Activated T-cell treated with anti-CD3 and anti-CD28 coated beads for 4 hours (primary cell): ENCODE results near the gene MR1.

ENCODE experiments used
- DNase-seq: peaks from one replicate; pipeline ENCODE4 v3.0.0-alpha.2; 2020

The MR1 gene

GRCh38 chr1:181092883-181093458, 59.2 kb downstream of the MR1 start:
- no peak for DNase-seq

GRCh38 chr1:181094416-181095212, 60.8 kb downstream of the MR1 start:
- DNase-seq, result no peak

DNA sequence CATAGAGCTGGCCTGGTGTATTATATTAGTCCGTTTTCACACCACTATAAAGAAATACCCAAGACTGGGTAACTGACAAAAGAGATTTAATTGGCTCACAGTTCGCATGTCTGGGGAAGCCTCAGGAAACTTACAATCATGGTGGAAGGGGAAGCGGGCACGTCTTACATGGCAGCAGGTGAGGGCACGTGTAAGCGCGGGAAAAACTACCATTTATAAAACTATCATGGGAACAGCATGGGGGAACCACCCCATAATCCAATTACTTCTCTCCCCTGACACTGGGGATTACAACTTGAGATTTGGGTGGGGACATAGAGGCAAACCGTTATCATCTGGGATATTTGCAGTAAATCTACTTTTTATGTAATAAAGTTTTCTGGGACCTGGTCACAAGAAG, 61.5 kb downstream of the MR1 start:
- DNase-seq, result no peak

GRCh38 chr1:181095763-181096184, 62.0 kb downstream of the MR1 start:
- DNase-seq, result no peak

DNA sequence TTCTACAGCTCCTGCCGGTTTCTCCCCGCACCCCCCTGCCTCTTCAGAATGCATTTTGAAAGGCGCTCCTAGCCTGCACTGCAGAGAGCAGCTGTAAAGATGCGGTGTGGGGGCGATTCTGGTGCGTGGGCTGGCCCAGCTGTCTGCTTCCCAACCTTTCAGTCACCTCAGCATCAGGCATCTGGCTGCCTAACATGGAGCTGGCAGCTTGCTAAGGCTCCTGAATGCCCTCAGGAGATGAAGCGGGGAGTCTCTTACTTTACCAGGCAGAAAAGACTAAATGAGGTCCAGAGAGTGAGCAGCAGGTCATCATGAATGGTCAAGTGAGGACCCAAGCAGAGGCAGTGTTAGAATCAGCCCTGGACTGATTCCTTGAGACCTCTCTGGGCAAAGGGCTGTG, 63.5 kb downstream of the MR1 start:
- DNase-seq, result no peak

GRCh38 chr1:181099152-181100014, 65.6 kb downstream of the MR1 start:
- no peak for DNase-seq

- peak; percentile 31 for DNase-seq
These were observed 66.5 kb downstream of the MR1 start for GRCh38 chr1:181100015-181100905.

GRCh38 chr1:181100934-181101333, 67.2 kb downstream of the MR1 start:
- no peak for DNase-seq

DNA sequence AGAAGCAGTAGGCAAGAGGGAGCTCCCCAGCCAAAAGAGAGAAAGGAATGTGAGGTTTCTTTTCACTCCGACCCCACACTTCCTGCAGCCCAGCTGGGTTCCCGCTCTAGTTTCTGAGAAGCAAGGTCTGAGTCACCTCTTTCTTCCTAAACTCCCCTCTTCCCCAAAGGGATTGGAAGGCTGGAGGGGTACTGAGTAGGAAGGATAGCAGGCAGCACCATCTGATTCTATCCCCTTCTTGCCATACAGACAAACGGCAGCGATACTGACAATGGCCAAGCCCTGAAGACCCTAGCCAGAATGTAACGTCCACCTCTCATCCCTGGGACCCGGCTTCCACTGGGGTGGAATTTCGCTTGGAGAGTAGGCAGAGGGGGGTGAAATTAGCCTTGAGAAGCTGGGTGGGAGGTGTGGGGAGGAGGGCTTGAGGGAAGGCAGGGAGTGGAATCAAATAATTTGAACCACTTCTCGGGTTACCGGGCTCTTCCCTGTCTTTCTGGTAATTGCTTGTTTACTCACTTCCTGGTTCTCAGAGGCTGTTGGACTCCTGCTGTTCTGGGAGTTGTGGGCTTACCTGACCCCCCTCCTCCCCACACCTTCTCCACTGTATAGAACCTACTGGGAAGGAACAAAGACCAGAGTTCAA, 67.9 kb downstream of the MR1 start:
- DNase-seq, result no peak

DNA sequence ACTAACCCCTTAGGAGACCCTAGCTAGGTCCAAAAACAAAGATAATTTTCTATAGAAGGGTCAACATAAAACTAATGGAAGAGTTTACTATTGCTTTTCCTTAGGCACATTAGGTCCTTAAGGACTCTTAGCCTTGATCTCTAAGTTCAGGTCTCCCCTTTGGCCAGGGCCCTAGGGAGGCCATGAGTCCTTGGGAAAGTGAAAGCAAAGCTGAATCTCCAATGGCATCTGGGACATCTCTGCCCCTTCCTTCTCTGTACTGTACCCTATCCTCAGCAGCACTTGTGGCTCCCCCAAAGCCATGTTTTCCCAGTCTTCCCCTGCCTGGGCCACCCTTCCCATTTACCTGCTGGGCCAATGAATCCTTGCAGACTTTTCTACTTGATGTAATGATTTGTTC, 69.1 kb downstream of the MR1 start:
- DNase-seq, result no peak

- no peak for DNase-seq
These were observed 69.6 kb downstream of the MR1 start for GRCh38 chr1:181103399-181103798.

- DNase-seq, result no peak
These were observed 70.4 kb downstream of the MR1 start for GRCh38 chr1:181104042-181104789.

GRCh38 chr1:181104790-181105133, 71.0 kb downstream of the MR1 start:
- DNase-seq, result peak; percentile 24

GRCh38 chr1:181105134-181106021, 71.6 kb downstream of the MR1 start:
- DNase-seq, result peak; percentile 92

- no peak for DNase-seq
These were observed 72.2 kb downstream of the MR1 start for GRCh38 chr1:181106022-181106312.

DNA sequence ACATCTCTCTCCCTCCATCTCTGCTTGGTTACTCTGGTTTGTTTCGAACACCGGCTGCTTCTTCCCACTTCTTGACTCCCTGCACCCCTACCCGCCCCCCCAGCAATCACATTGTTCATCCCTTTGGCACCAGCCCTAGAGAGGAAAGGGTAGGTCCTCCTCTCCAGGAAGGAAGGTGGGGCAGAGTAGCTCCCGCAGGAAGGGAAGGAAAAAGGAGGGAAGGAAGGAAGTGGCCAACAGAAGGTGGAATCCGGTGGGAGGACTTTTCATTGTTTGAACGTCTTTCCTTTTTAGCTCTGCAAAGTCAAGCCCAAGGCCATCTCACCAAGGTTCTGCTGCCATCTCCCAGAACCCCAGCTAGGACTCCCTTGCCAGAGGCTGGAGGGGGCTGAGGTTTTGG, 72.7 kb downstream of the MR1 start:
- DNase-seq, result no peak

GRCh38 chr1:181107711-181108110, 73.9 kb downstream of the MR1 start:
- DNase-seq, result no peak

DNA sequence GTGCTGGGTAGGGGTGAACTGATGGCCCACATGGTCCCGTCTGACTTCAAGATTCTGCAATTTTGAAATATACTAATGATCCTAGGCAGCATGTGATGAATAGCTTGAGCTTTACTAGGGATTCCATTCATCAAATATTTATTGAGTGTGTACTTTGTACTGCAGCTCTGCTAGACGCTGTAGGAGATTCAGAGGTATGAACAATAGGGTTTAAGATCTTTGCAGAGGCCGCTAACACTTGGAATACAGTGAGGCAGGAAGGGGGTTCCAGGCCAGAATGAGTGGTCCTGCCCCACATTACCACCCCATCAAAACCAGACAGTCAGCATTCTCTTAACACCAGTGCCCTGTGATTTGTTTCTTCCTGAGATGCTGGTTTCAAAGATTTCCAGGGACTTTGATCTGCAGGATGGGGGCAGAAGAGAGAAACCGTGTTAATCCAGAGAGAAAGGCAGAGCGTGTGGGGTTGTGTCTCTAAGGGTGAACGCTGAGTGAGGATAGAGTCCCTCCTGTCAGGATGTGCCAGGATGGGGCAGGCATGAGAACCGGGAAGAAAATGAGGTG, 74.6 kb downstream of the MR1 start:
- DNase-seq, result no peak

DNA sequence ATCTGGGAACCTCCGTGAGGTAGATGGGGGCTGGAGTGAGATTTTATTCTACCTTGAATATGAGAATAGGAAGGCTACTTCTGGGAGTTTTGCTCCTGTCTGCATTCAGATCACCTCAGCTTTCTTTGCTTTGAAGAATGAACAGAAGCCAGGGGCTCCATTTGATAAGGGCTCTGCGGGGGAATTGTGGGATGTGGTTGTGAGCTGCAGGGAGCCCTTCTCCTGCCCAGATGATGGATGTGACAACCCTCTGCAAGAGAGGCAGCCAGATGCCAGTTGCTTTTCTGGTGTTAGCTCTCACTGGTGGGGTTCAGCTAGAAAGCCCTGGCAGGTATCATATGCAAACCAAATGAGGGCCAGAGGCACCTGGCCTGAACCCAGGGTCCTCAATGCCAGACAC, 76.2 kb downstream of the MR1 start:
- no peak for DNase-seq
